Peyer's patch (tissue), 4 donors: ENCODE data around the gene GALNT6. TPM values are rescaled to one million over a fixed set of nuclear protein-coding genes. Genes with fewer than 3 reads are reported as not detected.

ENCODE experiments used
- DNase-seq, 3 donors: peaks; one replicate each; pipeline ENCODE4 v3.0.0-alpha.2; 2017 to 2019
- H3K27ac ChIP-seq, 4 donors: fragments of 200-600 bp; sonication (generic); one replicate each; pipeline ENCODE4 v1.5.1; 2016 to 2019
- H3K27me3 ChIP-seq, 2 donors: fragments of 200-600 bp; sonication (generic); one replicate each; pipeline ENCODE4 v1.5.1; 2019
- H3K36me3 ChIP-seq, 3 donors: fragments of 200-600 bp; sonication (generic); one replicate each; pipeline ENCODE4 v1.5.1; 2016 to 2019
- H3K4me1 ChIP-seq, 4 donors: fragments of 200-600 bp; sonication (generic); one replicate each; pipeline ENCODE4 v1.5.1; 2016 to 2019
- H3K4me3 ChIP-seq, 4 donors: fragments of 200-600 bp; sonication (generic); 1 replicate in 3 of 4; 2 replicates in 1 of 4; pipeline ENCODE4 v1.5.1; 2016 to 2019; ENCODE audit warnings: mild to moderate bottlenecking in 1 of 4
- H3K9me3 ChIP-seq, 4 donors: fragments of 200-600 bp; sonication (generic); one replicate each; pipeline ENCODE4 v1.5.1; 2016 to 2019; ENCODE audit warnings: mild to moderate bottlenecking in 1 of 4
- POLR2A ChIP-seq, 2 donors: fragments of 450-650 bp; IDR thresholded peaks; one replicate each; pipeline ENCODE4 v1.5.1; 2017; ENCODE audit warnings: antibody characterized with exemption in 2 of 2, mild to moderate bottlenecking in 2 of 2, moderate library complexity in 2 of 2
- total RNA-seq, 4 donors: library from RNA; depleted of rRNA; stranded (reverse); fragments of >200 nt; gene quantifications; one replicate each; pipeline ENCODE4 v1.1.0, GENCODE V29; 2016
- TF ChIP-seq, protein P1 (sequence below), 6 experiments: fragments of 450-650 bp in 4 of 6; fragments of 200-600 bp in 2 of 6; sonication (generic) in 1 of 6; IDR thresholded peaks; one replicate each; pipeline ENCODE4 v1.5.1; 2017 to 2019; ENCODE audit warnings: antibody characterized with exemption in 6 of 6, mild to moderate bottlenecking in 3 of 6, moderate library complexity in 1 of 6

The GALNT6 gene
- total RNA-seq, 4 donors from 2014 or later = 31.4 to 82.0 (median 54.9) TPM

DNA sequence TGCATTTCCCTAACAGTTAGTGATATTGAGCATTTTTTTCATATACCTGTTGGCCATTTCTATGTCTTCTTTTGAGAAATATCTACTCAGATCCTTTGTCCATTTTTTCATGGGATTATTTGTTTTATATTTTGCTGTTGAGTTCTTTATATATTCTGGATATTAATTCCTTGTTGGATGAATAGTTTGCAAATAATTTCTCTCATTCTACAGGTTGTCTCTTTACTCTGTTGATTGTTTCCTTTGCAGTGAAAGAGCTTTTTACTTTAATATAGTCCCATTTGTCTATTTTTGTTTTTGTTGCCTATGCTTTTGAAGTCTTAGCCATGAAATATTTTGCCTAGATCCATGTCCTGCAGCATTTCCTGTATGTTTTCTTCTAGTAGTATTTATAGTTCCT lies 21.9 kb upstream of the GALNT6 start:
- TF ChIP-seq, protein P1, sequence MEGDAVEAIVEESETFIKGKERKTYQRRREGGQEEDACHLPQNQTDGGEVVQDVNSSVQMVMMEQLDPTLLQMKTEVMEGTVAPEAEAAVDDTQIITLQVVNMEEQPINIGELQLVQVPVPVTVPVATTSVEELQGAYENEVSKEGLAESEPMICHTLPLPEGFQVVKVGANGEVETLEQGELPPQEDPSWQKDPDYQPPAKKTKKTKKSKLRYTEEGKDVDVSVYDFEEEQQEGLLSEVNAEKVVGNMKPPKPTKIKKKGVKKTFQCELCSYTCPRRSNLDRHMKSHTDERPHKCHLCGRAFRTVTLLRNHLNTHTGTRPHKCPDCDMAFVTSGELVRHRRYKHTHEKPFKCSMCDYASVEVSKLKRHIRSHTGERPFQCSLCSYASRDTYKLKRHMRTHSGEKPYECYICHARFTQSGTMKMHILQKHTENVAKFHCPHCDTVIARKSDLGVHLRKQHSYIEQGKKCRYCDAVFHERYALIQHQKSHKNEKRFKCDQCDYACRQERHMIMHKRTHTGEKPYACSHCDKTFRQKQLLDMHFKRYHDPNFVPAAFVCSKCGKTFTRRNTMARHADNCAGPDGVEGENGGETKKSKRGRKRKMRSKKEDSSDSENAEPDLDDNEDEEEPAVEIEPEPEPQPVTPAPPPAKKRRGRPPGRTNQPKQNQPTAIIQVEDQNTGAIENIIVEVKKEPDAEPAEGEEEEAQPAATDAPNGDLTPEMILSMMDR (IDR thresholded peaks at IDR 0.05) = no peak
- no peak for TF ChIP-seq POLR2A (IDR thresholded peaks at IDR 0.05)
- H3K27ac ChIP-seq = no peak overlapping the region
- no peaks in the 10 kb centered on the region for H3K36me3 ChIP-seq
- no peak overlapping the region for H3K4me3 ChIP-seq
- no peak for DNase-seq
- H3K9me3 ChIP-seq = no peaks in the 10 kb centered on the region
- no peaks in the 10 kb centered on the region for H3K4me1 ChIP-seq
- H3K27me3 ChIP-seq = no peaks in the 10 kb centered on the region

DNA sequence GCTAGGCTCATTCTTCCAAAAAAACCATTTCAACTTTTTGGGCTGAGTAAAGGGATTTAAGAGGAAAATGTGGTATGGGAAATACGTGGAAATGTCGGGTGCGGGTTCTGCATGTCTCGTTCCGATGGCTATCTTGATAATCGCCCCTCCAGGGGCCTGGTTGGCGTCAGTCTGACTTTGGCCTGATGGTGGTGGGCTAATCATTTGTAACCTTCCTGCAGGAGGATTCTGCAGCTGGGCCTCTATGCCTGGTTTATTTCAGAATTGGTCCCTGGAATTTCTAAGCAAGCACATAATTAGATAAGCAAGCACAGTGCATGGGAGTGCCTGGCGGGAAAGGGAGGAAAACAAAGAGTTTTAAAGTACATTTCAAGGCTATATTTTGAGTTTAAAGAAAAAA lies 18.6 kb upstream of the GALNT6 start:
- H3K4me3 ChIP-seq = no peak overlapping the region
- H3K4me1 ChIP-seq = peaks cover 0 to 16% (median 2%) of the 10 kb centered on the region in 4 donors
- no peaks in the 10 kb centered on the region for H3K9me3 ChIP-seq
- H3K27me3 ChIP-seq = no peaks in the 10 kb centered on the region
- TF ChIP-seq, protein P1 (IDR thresholded peaks at IDR 0.05) = no peak
- TF ChIP-seq POLR2A (IDR thresholded peaks at IDR 0.05) = no peak
- H3K36me3 ChIP-seq = no peaks in the 10 kb centered on the region
- H3K27ac ChIP-seq = no peak overlapping the region
- no peak for DNase-seq

DNA sequence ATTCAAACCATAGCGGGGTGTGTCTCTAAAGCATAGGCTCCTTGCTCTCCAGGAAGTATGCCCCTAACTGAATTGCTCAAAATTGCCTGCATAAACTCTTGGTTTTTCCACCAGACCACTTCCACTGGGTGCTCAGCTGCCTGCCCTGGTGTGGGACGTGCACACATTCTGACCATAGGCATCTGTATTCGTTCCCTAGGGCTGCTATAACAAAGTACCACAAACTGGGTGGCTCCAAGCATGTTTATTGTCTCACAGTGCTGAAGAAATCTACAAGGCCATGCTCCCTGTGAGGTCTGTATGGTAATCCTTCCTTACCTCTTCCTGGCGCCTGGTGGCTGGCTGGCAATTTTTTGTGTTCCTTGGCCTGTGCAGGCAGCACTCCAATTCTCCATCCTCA lies 16.4 kb upstream of the GALNT6 start:
- H3K27ac ChIP-seq = no peak overlapping the region
- H3K36me3 ChIP-seq = no peaks in the 10 kb centered on the region
- no peak overlapping the region for H3K4me3 ChIP-seq
- H3K4me1 ChIP-seq = peaks cover 0 to 36% (median 2%) of the 10 kb centered on the region in 4 donors
- no peak for DNase-seq
- H3K9me3 ChIP-seq = no peaks in the 10 kb centered on the region
- no peak for TF ChIP-seq POLR2A (IDR thresholded peaks at IDR 0.05)
- TF ChIP-seq, protein P1 (IDR thresholded peaks at IDR 0.05) = no peak
- no peaks in the 10 kb centered on the region for H3K27me3 ChIP-seq

DNA sequence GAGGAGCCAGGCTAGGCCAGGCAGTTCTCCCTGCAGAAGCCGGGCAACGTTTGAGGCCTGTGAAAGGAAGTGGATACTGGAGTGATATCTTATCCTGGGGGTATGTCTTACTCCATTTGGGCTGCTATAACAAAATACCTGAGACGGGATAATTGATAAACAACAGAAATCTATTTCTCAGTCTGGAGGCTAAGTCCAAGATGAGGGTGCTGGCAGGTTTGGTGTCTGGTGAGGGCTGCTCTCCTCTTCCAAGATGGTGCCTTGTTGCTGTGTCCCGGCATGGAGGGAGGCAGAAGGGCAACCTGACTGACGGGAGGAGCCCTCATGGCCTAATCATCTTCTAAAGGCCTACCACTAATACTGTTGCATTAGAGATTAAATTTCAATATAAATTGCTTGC lies 15.7 kb upstream of the GALNT6 start:
- Histone ChIP-seq H3K27ac (peak overlapping the region in 2 of 4 donors; percentile 63 to 84), H3K4me3 (no peak overlapping the region), H3K4me1 (peaks cover 0 to 38% (median 2%) of the 10 kb centered on the region in 4 donors)

DNA sequence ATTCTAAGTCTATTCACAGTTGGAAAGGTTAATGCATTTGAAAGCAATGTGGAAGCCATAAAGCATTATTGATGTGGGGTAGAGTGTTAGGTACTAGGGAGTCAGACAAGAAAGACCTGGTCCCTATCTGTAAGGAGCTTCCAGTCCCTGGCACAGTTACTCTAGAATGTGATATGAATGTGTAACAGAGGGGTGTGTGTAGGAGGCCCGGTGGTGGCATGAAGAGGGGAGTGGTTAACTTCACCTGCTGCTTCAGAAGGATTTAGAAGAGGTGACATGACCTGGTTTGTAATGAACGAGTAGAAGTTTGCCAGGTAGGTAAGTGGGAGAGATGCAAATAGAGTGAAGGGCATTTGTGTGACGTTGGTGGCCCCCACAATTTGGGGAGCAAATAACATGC lies 15.1 kb upstream of the GALNT6 start:
- peaks cover 0 to 42% (median 2%) of the 10 kb centered on the region in 4 donors for H3K4me1 ChIP-seq
- DNase-seq = no peak
- TF ChIP-seq, protein P1 (IDR thresholded peaks at IDR 0.05) = no peak
- TF ChIP-seq POLR2A (IDR thresholded peaks at IDR 0.05) = no peak
- H3K27ac ChIP-seq = peak overlapping the region in 2 of 4 donors; percentile 63 to 84
- no peaks in the 10 kb centered on the region for H3K9me3 ChIP-seq
- H3K27me3 ChIP-seq = no peaks in the 10 kb centered on the region
- no peak overlapping the region for H3K4me3 ChIP-seq
- H3K36me3 ChIP-seq = no peaks in the 10 kb centered on the region

More for the DNA sequence above, 15.7 kb upstream of the GALNT6 start:
- DNase-seq = no peak
- no peaks in the 10 kb centered on the region for H3K36me3 ChIP-seq
- H3K27me3 ChIP-seq = no peaks in the 10 kb centered on the region
- TF ChIP-seq, protein P1 (IDR thresholded peaks at IDR 0.05) = no peak
- TF ChIP-seq POLR2A (IDR thresholded peaks at IDR 0.05) = no peak
- H3K9me3 ChIP-seq = no peaks in the 10 kb centered on the region

DNA sequence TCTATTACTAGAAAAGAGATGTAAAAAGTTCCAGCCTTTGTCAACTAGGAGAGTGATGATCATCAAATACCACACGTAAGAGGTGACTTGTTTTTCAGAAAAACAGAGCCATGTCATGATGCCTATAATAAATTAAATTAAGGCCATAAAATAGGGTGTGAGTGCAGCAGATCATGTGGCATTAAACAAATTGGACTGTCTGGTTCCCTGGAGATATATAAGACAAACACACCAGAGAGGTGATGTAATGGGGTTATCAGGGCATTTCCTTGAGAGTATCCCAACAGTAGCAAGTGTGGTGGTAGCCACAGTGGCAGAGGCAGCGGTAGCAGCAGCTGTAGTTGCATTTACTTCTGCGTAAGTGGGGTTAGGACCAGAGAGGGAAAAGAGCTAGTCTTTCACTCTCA lies 14.6 kb upstream of the GALNT6 start:
- Histone ChIP-seq H3K27me3 (no peaks in the 10 kb centered on the region), H3K36me3 (no peaks in the 10 kb centered on the region), H3K4me3 (no peak overlapping the region), H3K27ac (peak overlapping the region in 2 of 4 donors; percentile 63 to 84), H3K9me3 (no peaks in the 10 kb centered on the region), H3K4me1 (peaks cover 0 to 47% (median 2%) of the 10 kb centered on the region in 4 donors)
- DNase-seq = no peak
- TF ChIP-seq POLR2A (IDR thresholded peaks at IDR 0.05) = peak in 1 of 2 donors; percentile 69
- TF ChIP-seq, protein P1 (IDR thresholded peaks at IDR 0.05) = no peak
